HG03354 (cell line): ENCODE data around the gene CNTN4.
A peak's percentile ranks its signal among the peaks of the same experiment; 100 is the strongest.
"Not testable (repeated sequence)": the region's sequence is repeated elsewhere in the genome, so short reads cannot be mapped to it uniquely, and the experiment has no call there.

ENCODE experiments used
- ATAC-seq: cut with Tn5 transposase; IDR thresholded peaks from one replicate; pipeline ENCODE4 v1.9.1; 2021; ENCODE audit warnings: mild to moderate bottlenecking; ENCODE audit not compliant: unreplicated experiment, poor library complexity, severe bottlenecking

Gene CNTN4

DNA sequence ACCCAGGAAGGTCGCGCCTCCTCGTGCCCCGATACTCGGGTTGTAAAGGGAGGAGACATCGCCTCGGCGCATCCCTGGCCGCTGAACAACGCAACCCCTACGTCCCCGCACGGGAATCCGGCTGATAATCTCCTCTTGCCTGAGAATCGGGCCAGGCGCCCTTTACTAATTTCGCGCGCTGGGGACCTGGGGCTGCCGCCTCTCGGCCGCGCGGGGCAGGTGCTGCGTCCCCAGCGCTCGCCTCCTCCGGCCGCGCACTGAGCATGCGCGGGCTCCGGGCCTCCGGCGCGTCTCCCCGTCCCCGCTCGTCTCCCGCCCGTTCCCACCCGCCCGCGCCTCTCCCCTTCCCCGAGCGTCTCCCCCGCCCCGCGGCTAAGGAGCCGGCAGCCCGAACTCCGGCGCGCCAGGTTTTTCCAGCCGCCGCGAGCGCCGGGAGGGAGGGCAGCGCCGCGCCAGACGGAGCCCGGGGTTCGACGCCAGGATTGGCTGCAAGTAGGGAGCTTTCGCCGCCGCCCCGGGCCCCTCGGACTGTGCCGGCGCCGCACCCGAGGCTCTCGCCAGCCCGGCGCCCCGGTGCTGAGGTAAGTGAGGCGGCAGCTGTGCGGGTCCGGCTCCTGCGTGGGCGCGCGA is at the start of gene CNTN4:
Gene CNTN4 (plus strand): TSS at position 469 of the 630 bp plus-strand sequence.
- peak; percentile 53 for ATAC-seq

DNA sequence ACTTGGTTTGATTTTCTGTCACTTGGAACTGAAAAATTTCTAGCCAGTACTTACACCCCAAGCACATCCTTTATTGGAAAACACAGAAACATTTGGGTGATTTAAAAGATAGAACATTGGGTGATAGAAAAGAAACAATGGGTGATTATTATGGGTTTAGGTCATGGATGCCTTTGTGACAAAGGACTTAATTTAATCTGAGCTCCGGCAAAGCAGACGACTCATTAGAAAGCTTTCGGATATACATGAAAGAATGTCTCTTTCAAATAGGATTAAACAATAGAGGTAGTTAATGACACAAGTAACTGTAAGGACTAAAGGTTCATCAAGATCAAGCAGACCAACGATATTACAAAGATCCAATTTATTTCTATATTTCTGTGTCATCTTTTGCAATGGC is 37.3 kb upstream of the CNTN4 start:
- no peak for ATAC-seq

DNA sequence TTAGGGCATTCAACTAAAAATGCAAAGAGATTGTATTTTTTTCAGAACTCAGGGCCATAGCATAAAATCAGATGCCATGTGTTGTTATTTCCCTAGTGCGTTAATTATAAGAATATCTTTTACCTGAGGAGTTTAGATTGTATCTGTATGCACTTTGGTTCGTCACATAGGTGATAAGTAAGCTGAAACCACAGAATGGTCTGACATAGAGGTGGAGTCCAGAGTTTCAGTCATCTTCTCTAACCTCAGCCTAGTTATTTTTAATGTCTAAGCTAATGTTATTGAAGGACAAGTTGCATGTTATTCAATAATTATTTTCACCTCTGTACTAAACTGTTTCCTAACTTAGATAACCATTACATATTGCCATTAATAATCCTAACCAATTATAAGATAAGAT is 27.1 kb upstream of the CNTN4 start:
- no peak for ATAC-seq

DNA sequence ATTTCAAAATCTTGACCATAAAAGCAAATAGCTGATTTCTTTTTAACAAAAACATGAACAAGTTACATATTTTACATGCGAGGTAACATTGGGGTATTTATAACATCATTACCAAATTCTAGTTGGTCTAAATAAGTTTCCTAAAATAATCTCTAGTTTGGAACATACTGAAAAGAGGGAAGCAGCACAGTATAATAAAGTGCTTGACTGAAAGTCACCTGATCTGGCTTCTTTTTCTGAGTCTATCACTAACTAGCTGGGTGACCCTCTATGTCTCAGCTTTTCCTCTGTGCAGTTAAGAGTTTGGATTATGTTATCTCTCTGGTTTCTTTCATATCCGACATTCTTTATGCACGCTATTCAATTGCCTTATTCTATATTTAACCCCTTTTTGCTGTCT is 19.8 kb upstream of the CNTN4 start:
- ATAC-seq: no peak

DNA sequence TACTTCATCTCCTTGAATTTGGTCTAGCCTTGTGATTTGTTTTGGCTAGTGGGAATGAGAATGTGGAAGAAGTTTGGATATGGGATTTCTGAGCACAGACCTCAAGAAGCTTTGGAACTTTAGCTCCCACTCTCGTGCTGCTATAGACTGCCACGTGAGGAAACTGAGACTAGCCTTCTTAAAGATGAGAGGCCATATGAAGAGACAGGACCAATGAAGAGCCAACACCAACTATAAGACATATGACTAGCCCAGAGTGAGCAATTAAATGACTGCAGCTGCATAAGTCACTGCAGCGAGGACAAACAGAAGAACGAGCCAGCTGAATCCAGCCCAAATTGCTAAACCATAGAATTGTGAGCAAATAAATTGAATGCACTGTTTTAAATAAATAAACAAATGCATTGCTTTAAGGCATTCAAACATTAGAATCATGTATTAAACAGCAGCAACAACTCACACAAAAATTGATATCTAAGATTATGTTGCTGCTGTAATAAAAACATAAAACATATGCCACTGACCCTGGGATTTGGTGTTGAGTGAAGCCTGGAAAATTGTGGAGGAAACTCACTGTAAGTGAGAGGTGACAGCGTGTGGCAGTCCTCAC is 15.7 kb upstream of the CNTN4 start:
- ATAC-seq: no peak

DNA sequence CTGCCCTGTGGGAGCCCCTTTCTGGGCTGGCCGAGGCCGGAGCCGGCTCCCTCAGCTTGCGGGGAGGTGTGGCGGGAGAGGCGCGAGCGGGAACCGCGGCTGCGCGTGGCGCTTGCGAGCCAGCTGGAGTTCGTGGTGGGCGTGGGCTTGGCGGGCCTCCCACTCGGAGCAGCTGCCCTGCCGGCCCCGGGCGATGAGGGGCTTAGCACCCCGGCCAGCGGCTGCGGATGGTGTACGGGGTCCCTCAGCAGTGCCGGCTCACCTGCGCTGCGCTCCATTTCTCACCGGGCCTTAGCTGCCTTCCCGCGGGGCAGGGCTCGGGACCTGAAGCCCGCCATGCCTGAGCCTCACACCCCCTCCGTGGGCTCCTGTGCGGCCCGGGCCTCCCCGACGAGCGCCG is 15.1 kb upstream of the CNTN4 start:
- ATAC-seq: not testable (repeated sequence)

DNA sequence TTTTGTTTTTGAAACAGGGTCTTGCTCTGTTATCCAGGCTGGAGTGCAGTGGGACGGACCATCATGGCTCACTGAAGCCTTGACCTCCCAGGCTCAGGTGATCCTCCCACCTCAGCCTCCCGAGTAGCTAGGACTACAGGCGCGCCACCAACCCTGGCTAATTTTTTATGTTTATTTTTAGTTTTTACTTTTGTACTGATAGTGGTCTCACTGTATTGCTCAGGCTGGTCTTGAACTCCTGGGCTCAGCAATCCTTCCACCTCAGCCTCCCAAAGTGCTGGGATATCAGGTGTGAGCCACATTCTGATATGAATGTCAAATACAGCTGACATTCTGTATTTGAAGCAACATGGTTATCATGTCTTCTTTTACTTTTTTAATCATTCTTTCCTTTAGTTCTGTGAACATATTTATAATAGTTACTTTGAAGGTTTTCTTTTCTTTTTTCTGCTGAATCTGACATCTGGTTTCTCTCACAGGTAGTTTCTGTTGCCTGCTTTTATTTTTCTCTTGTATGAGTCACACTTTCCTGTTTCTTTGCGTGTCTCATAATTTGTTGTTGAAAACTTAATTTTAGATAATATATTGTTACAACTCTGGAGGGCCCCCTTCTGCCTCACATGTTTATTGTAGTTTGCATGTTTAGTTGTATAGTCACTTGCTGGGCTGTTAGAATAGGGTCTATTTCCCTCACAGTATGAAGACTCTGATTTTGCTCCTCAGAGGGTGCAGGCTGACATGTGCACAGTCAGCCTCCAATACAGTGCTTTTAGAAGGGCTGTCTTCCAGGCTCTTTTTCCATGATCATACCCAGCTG is 8.4 kb upstream of the CNTN4 start:
- no peak for ATAC-seq

DNA sequence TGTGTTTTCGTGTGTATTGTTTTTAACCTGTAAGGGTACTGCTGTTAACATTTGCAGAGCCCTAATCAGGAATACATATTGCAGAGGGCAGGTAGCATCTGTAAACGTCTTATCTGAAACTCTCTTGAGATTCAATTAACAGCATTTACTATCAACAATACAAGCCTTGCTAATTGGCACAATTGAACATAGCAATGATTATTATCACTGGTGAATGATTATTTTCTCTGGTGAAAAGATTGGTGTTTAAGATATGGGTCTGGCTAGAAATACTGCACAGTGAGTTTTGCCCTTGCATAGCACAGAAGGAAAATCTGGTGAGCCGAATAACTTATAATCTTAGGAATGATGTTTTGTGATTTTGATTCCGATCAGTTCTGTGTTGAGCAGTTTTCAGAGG is 5.9 kb upstream of the CNTN4 start:
- no peak for ATAC-seq

DNA sequence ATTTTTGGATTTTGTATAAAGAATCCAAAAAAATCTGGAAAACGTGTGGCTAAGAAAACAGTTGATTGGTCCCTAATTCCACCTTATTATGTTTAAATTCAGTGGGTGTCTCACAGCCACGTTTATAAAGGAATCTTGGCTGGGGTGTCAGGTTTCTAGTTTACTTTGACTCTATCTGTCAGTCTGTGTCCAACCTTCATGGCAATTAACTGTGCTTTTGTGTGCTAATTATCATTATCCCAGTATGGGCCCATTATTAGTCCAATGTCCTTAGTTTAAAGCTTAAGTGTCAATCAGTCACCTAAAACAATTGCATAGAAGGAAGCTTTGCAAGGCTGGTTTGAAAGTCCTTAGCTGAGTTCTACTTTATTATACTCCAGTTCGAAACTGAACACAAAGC is 3.7 kb upstream of the CNTN4 start:
- ATAC-seq: no peak

DNA sequence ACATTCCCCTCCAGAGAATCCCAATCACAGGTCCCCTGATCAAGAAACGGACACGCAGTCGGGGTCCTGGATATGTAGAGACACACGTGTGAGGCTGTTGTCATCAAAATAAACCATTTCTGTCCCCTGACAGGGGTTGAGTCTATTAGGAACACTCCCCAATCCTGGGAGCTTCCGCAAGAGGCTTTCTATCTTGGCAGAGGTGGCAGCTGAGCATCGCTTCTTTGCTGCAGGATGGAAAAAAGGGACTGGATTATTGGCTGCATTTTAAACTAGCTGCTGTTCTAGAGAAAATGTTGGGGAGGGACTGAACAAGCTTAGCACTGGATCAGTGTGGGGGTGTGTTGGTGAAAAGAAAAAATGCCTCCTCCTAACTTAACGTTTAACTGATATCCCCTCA is 2.5 kb upstream of the CNTN4 start:
- ATAC-seq: no peak

DNA sequence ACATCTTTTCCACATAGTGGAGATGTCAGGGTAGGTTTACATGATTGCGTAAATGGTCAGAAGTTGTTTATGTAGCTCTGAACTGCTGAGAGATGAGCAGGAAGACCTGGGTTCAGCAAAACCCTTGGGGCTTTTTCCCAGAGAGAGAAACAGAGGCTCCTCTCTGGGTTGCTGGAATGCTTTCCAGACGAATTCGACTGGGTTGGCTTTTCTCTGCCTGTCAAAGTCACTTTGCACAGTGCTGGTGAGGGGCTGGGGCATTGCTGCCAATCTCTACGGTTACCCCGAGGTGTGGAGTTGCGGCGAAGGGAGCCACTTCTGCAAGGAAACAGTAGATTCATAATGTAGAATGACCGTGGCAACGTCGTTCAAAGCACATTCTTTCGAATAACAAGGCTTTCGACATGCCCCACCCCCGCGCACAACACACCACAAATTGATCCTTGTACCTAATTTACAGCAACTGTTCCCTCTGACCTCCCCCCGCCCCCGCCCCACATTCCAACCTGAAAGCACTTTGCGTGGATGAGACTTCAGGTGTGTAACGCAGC is 950 bp upstream of the CNTN4 start:
- no peak for ATAC-seq

DNA sequence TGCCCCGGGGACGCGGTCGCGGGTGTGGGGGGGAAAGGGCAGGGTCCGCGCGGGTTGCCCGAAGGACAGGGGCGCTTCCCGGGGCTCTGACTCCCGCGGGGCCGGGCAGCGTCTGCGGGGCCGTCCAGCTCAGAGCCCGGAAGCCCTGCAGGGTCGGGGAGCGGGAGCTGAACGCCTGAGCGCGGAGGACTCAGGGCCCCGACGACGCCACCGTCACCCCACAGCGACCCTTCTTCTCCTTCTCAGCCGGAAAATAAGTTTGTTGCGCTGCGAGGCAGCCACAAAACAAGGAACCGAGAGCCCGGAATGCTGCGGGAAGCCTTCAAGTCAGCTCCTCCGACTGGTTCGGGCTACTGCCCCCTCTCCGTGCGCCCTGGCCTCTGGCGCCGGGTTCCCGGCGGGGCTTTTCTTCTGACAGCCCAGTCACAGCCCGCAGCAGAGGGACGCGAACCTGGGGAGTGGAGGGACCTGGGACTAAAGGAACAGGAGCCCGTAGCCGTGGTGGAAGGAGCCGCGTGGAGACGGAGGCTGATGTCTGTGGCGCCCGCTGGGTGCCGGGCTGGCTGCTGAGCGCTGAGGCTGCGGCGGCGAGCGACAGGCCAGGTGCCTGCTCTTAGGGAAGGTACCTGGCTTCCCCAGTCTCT is 484 bp downstream of the CNTN4 start:
- ATAC-seq: peak; percentile 29

DNA sequence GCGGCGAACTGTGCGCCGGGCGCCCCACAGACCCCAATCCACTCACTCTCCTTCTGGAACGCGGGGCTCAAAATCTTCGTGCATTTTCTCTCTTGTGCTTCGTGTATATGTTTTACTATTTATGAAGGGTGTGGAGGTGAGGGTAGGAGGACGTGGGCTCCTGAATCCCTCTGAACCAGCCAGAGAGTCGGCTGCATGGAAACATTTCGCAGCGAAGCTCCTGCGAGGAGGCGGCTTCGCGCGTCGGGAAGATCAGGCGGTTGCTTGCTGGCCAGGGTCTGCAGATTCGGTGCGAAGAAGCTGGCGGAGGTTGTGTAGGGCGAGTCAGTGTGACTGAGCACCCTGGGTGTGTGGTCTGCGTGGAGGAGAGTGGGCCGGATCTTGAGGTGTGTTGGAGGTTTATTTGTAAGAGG is 1.1 kb downstream of the CNTN4 start:
- no peak for ATAC-seq

DNA sequence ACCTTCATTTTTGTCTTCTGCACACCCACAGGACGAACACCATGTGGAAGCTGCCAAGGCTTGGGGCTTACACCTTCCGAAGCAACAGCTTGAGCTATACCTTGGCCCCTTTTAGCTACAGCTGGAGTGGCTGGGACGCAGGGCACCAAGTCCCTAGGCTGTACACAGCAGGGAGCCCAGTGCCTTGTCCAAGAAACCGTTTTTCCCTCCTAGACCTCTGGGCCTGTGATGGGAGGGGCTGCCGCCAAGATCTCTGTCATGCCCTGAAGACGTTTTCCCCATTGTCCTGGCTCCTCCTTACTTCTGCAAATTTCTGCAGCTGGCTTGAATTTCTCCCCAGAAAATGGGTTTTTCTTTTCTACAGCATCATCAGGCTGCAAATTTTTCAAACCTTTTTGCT is 7.8 kb downstream of the CNTN4 start:
- ATAC-seq: no peak

DNA sequence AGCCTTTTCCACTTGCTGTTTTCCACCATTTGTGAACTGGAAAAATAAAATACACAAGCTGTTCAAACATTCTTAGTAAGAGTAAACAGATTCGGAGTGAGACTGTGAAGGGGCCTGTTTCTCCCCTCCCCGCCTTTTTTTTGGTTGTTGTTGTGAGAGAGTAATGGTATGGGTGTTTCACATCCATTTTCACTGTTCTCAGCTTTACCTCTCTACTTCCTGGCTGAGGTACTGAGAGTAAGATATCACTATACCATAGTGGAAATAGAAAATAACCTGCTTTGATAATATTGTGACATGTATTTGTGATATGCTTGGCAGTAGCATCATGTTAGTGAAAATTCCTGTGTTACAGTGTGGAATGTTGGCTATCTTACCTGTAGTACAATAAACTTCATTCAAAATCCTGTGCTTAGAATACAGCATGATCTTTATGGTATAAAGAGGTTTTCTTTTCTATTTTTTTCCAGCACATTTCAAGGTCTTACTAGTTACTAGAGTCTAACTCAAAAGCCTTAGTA is 12.0 kb downstream of the CNTN4 start:
- no peak for ATAC-seq

DNA sequence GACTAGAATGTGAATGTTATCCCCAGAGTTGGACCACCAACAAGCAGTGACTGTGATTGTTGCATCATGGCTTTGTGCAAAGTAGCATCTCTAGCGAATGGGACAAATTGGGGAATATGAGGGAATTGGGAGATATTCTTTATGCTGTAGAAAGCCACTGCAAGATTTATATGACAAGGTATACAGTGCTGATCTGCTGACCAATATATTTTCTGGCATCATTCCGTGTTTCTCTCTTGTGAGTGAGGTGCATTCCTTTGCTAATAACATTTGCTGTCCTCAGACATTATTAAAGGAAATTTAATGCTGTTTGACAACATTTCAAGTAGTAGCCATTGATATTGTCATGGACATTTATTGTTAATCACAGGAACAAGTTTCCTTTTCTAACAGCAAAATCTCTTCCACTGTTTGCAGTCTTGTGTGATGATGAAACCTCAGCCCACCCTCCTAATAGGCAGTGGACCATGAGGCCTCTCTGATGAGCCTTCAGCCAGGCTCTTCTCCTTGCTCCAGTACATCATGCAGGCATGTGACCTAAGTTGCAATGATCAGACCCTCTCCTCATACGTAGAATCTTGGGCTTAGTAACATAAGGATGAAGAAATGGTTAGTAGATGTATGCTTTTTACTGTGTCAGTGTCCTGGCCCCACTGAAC is 16.1 kb downstream of the CNTN4 start:
- no peak for ATAC-seq

DNA sequence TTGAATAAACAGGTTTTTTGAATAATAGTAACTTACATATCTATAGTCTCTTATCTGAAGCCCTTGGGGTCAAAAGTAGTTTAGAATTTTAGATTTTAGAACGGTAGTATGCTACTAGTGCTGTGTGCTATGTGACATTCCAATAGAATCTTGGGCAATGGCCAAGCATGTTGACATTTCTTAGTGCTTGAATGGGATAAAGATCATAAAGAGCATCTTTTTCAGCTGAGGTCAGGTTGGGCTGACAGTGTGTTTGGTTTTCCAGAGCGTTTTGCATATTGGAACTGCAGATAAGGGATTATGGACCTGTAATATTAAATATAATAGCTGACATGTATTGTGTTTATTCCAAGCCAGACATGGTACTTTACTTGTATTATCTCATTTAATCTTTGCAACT is 32.1 kb downstream of the CNTN4 start:
- no peak for ATAC-seq

DNA sequence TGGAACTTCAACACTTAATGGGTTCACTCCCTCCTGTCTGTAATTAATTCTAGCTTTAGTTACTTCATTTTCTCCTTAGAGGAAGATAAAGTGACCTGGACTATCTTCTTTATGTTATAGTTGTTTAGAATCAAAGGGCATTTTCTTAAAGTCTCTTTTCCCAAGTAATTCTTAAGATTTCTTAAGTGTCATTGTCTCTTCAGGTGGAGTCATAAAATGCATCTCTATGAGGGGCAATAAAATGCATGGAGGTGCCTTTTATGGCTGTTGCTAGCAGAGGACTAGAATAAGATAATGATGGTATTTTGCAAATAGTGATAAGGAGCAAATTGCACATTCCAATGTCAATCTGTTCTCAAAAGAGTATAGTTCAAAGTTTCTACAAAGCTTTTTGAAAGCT is 34.5 kb downstream of the CNTN4 start:
- no peak for ATAC-seq

DNA sequence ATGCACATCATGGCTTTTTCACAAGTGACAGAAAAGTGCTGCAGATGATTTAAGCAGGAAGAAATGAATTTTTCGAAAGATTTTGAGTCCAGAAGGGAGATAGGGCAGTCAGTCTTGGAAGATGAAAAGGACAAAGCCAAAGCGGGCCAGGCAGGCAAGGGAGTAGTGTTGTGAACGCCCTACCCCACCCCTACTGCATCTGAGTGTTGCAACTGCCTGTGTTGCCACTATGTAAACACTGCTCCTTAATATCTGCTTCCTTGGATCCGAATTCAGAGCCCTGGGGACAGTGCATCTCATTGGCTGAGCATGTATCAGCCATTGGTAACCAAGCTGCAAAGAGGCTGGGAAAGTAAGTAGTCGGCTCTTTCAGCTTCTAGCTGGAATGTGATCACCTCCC is 39.0 kb downstream of the CNTN4 start:
- ATAC-seq: no peak

DNA sequence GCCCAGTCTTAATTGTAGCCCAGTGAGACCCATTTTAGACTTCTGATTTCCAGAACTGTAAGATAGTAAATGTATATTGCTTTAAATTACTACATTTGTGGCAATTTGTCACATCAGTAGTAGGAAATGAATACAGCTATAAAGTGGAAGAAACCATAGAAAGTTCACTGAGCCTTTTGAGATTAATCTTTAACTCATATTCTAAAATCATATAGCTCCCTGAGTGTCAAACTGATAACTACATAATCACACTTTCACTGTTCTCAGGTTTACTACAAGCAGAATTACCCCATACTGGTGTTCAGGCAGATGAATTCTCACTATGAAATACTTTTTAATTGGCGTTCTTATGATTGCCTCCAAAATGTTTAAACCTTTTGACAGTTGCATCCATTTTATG is 42.8 kb downstream of the CNTN4 start:
- ATAC-seq: no peak
